Neural crest cell (in vitro differentiated cells): ENCODE measurements around the gene PTPRK. TPM values are rescaled to one million over a fixed set of nuclear protein-coding genes. Genes with fewer than 3 reads are reported as not detected.

Experiments
- DNase-seq: peaks from one replicate; pipeline ENCODE4 v3.0.0; 2021; ENCODE audit warnings: low read depth, mixed read lengths, low spot score
- H3K27ac Mint-ChIP-seq: one replicate; pipeline ENCODE4 v1.8.0; 2021; ENCODE audit warnings: mild to moderate bottlenecking, mixed read lengths; ENCODE audit not compliant: unreplicated experiment
- H3K27me3 Mint-ChIP-seq: 2 replicates; pipeline ENCODE4 v1.8.0; 2021; ENCODE audit warnings: low read depth, mild to moderate bottlenecking, mixed read lengths
- H3K36me3 Mint-ChIP-seq: 2 replicates; pipeline ENCODE4 v1.8.0; 2021; ENCODE audit warnings: low read depth, mild to moderate bottlenecking, mixed read lengths
- H3K4me1 Mint-ChIP-seq: 2 replicates; pipeline ENCODE4 v1.8.0; 2021; ENCODE audit warnings: mixed read lengths
- H3K4me3 Mint-ChIP-seq: one replicate; pipeline ENCODE4 v1.8.0; 2021; ENCODE audit warnings: mild to moderate bottlenecking, mixed read lengths
- H3K9me3 Mint-ChIP-seq: 2 replicates; pipeline ENCODE4 v1.8.0; 2021; ENCODE audit warnings: mixed read lengths
- CTCF ChIP-seq: fragments of 200-600 bp; sonication (generic); conservative IDR thresholded peaks from 2 replicates; pipeline ENCODE4 v1.5.0; 2021; ENCODE audit warnings: antibody characterized with exemption, mild to moderate bottlenecking
- total RNA-seq: library from RNA; stranded (reverse); gene quantifications from 2 replicates; pipeline ENCODE4 v1.2.1, GENCODE V29; 2021

Gene PTPRK
- total RNA-seq, 1 donor from 2014 or later: 30.8 TPM

- TF ChIP-seq CTCF: no peak
- Mint-ChIP-seq H3K36me3 (peaks cover 5% of the 10 kb centered on the region), H3K4me1 (no peaks in the 10 kb centered on the region), H3K27me3 (no peaks in the 10 kb centered on the region), H3K27ac (peak overlapping the region; percentile 39), H3K4me3 (no peak overlapping the region), H3K9me3 (peaks cover 12% of the 10 kb centered on the region)
- DNase-seq: no peak
Observed at GRCh38 chr6:127923135-127923534, 597.3 kb downstream of the PTPRK start.

- no peaks in the 10 kb centered on the region for H3K4me1 Mint-ChIP-seq
- no peak for TF ChIP-seq CTCF
- H3K27ac Mint-ChIP-seq: no peak overlapping the region
Observed at GRCh38 chr6:127921982-127922381, 598.4 kb downstream of the PTPRK start.

GRCh38 chr6:127920804-127921203, 599.6 kb downstream of the PTPRK start:
- Mint-ChIP-seq H3K9me3 (peaks cover 5% of the 10 kb centered on the region), H3K4me1 (no peaks in the 10 kb centered on the region), H3K27me3 (no peaks in the 10 kb centered on the region), H3K36me3 (peaks cover 4% of the 10 kb centered on the region), H3K27ac (no peak overlapping the region), H3K4me3 (no peak overlapping the region)
- DNase-seq: no peak
- no peak for TF ChIP-seq CTCF

More at GRCh38 chr6:127921982-127922381, 598.4 kb downstream of the PTPRK start:
- DNase-seq: no peak
- no peak overlapping the region for H3K4me3 Mint-ChIP-seq
- no peaks in the 10 kb centered on the region for H3K27me3 Mint-ChIP-seq
- peaks cover 7% of the 10 kb centered on the region for H3K9me3 Mint-ChIP-seq
- peaks cover 5% of the 10 kb centered on the region for H3K36me3 Mint-ChIP-seq
